GM19025 (cell line): ENCODE results near the gene PKP4.

ENCODE experiments used
- ATAC-seq: cut with Tn5 transposase; IDR thresholded peaks from one replicate; pipeline ENCODE4 v1.9.1; 2021; ENCODE audit warnings: mild to moderate bottlenecking, low read depth, moderate library complexity; ENCODE audit not compliant: unreplicated experiment

PKP4 gene

GRCh38 chr2:158728422-158728821 lies 271.7 kb downstream of the PKP4 start:
- no peak for ATAC-seq

GRCh38 chr2:158729451-158729850 lies 272.7 kb downstream of the PKP4 start:
- no peak for ATAC-seq

- no peak for ATAC-seq
Observed at GRCh38 chr2:158729873-158730620, 273.3 kb downstream of the PKP4 start.

GRCh38 chr2:158730621-158731140 lies 273.9 kb downstream of the PKP4 start:
- ATAC-seq: no peak

- ATAC-seq: no peak
Observed at GRCh38 chr2:158731386-158731785, 274.6 kb downstream of the PKP4 start.
